Measurements from ENCODE around the gene SMYD3. TPM values are rescaled to one million over a fixed set of nuclear protein-coding genes. Genes with fewer than 3 reads are reported as not detected.

Gene SMYD3
- total RNA-seq, 1 experiment from 2014 or later, result 17.4 TPM

GRCh38 chr1:246066573-246066972 lies 440.5 kb downstream of the SMYD3 start:
- H3K36me3 ChIP-seq (ENCODE audit: control insufficient read depth, insufficient read depth, low read length), result no peaks in the 10 kb centered on the region
- ATAC-seq (no peak), DNase-seq (ENCODE audit: low read depth, low spot score) (no peak)
- no peak overlapping the region for H3K27ac ChIP-seq (ENCODE audit: low read length)
- in situ Hi-C loops (cut with HindIII; ENCODE audit: low pct_unique_long_range_greater_than_20kb, low sequenced_read_pairs) (no loop called here), intact Hi-C loops (cut with micrococcal nuclease; ENCODE audit: unreplicated experiment) (no loop called here)
- TF ChIP-seq REST (IDR thresholded peaks at IDR 0.05; ENCODE audit: insufficient read depth in 1 of 2, low read depth in 2 of 2, low read length in 1 of 2) (no peak), SIN3A (IDR thresholded peaks at IDR 0.05; ENCODE audit: borderline replicate concordance, insufficient read depth, low read depth, low read length) (no peak), TCF7L2 (IDR thresholded peaks at IDR 0.05; ENCODE audit: low read depth, low read length) (no peak), POLR2AphosphoS5 (IDR thresholded peaks at IDR 0.05; ENCODE audit: low read depth, low read length) (no peak)
- TF ChIP-seq, protein P1, sequence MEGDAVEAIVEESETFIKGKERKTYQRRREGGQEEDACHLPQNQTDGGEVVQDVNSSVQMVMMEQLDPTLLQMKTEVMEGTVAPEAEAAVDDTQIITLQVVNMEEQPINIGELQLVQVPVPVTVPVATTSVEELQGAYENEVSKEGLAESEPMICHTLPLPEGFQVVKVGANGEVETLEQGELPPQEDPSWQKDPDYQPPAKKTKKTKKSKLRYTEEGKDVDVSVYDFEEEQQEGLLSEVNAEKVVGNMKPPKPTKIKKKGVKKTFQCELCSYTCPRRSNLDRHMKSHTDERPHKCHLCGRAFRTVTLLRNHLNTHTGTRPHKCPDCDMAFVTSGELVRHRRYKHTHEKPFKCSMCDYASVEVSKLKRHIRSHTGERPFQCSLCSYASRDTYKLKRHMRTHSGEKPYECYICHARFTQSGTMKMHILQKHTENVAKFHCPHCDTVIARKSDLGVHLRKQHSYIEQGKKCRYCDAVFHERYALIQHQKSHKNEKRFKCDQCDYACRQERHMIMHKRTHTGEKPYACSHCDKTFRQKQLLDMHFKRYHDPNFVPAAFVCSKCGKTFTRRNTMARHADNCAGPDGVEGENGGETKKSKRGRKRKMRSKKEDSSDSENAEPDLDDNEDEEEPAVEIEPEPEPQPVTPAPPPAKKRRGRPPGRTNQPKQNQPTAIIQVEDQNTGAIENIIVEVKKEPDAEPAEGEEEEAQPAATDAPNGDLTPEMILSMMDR (IDR thresholded peaks at IDR 0.05), result no peak
- H3K4me3 ChIP-seq (ENCODE audit: low read depth in 2 of 2, low read length in 2 of 2), result no peak overlapping the region
- POLR2A ChIA-PET, result no interaction called here
- no peaks in the 10 kb centered on the region for H3K27me3 ChIP-seq (ENCODE audit: control insufficient read depth, insufficient read depth, low read length)
- BruUV-seq (replicated peaks), result no TSS peak
- no peaks in the 10 kb centered on the region for H3K9me3 ChIP-seq (ENCODE audit: control insufficient read depth, insufficient read depth, low read depth, low read length)
- CTCF ChIA-PET, result no interaction called here
- no peaks in the 10 kb centered on the region for H3K4me1 ChIP-seq (ENCODE audit: control insufficient read depth, insufficient read depth, low read length)

- Histone ChIP-seq H3K27ac (ENCODE audit: low read length) (no peak overlapping the region), H3K36me3 (ENCODE audit: control insufficient read depth, insufficient read depth, low read length) (no peaks in the 10 kb centered on the region), H3K4me3 (ENCODE audit: low read depth in 2 of 2, low read length in 2 of 2) (no peak overlapping the region), H3K4me1 (ENCODE audit: control insufficient read depth, insufficient read depth, low read length) (no peaks in the 10 kb centered on the region), H3K9me3 (ENCODE audit: control insufficient read depth, insufficient read depth, low read depth, low read length) (no peaks in the 10 kb centered on the region), H3K27me3 (ENCODE audit: control insufficient read depth, insufficient read depth, low read length) (no peaks in the 10 kb centered on the region)
- no peak for ATAC-seq
- POLR2A ChIA-PET, result no interaction called here
- TF ChIP-seq REST (IDR thresholded peaks at IDR 0.05; ENCODE audit: insufficient read depth in 1 of 2, low read depth in 2 of 2, low read length in 1 of 2) (no peak), TCF7L2 (IDR thresholded peaks at IDR 0.05; ENCODE audit: low read depth, low read length) (no peak)
- intact Hi-C loops (cut with micrococcal nuclease; ENCODE audit: unreplicated experiment) (no loop called here), in situ Hi-C loops (cut with HindIII; ENCODE audit: low pct_unique_long_range_greater_than_20kb, low sequenced_read_pairs) (no loop called here)
- no peak for DNase-seq (ENCODE audit: low read depth, low spot score)
- CTCF ChIA-PET, result no interaction called here
- BruUV-seq (replicated peaks), result no TSS peak
Measured at GRCh38 chr1:246065592-246065991, 441.5 kb downstream of the SMYD3 start.

Data from Panc1 (cell line).